ENCODE results near the gene UTP20.

- TF ChIP-seq CTCF (IDR thresholded peaks at IDR 0.05; ENCODE audit: extremely low read depth in 1 of 2, insufficient read depth in 1 of 2, low read depth in 1 of 2, low read length in 2 of 2), result no peak
- TF ChIP-seq EZH2 (IDR thresholded peaks at IDR 0.05; ENCODE audit: borderline replicate concordance, low read depth, low read length, severe bottlenecking), result no peak
- no peak for TF ChIP-seq POLR2A (IDR thresholded peaks at IDR 0.05; ENCODE audit: low read depth, low read length)
- no peak for TF ChIP-seq FOS (IDR thresholded peaks at IDR 0.05; ENCODE audit: borderline replicate concordance, insufficient read depth, low read length)
- TF ChIP-seq POLR2AphosphoS5 (IDR thresholded peaks at IDR 0.05; ENCODE audit: insufficient read depth, low read depth, low read length), result no peak
- TF ChIP-seq MAX (IDR thresholded peaks at IDR 0.05; ENCODE audit: insufficient read depth, insufficient read length), result no peak
- no peak for TF ChIP-seq GATA2 (IDR thresholded peaks at IDR 0.05; ENCODE audit: insufficient read depth, insufficient read length, low read depth, low read length)
- TF ChIP-seq JUN (IDR thresholded peaks at IDR 0.05; ENCODE audit: borderline replicate concordance, insufficient read depth, insufficient read length, low read depth), result no peak
These were observed 20.0 kb downstream of the UTP20 start for GRCh38 chr12:101299931-101300330.

Data from endothelial cell of umbilical vein (primary cell).